Right ventricle myocardium superior (tissue), 1 donor: ENCODE data around the gene EBPL. TPM values are rescaled to one million over a fixed set of nuclear protein-coding genes. Genes with fewer than 3 reads are reported as not detected.

ENCODE experiments used
- ATAC-seq: fragments of 200-7000 bp; cut with Tn5 transposase; one replicate; pipeline ENCODE4 v1.9.1; 2020; ENCODE audit warnings: mild to moderate bottlenecking; ENCODE audit not compliant: poor library complexity
- DNase-seq: peaks from one replicate; pipeline ENCODE4 v3.0.0-alpha.2; 2020
- intact Hi-C: fragments of 100-400 bp; cut with DNase I; formaldehyde crosslinking; loops from one replicate; pipeline ENCODE4 v1.11.2; 2022
- total RNA-seq: library from RNA; stranded (reverse); fragmentation: NEBNext Ultra II Directional; extraction: Animal tissue kit (Norgen Biotek cat#: 25700); gene quantifications from one replicate; pipeline ENCODE4 v1.2.1, GENCODE V29; 2021
- donor health status: DM: no; HTN: yes; CAD: no; lungs with severe emphysema.

Gene EBPL
- total RNA-seq, 1 donor from 2014 or later, result 5.5 TPM

- ATAC-seq (peak; percentile 60), DNase-seq (no peak)
- intact Hi-C loops, result no loop called here
Measured at GRCh38 chr13:49643035-49643646, 48.1 kb downstream of the EBPL start.

GRCh38 chr13:49641801-49642291, 49.4 kb downstream of the EBPL start:
- intact Hi-C loops, result no loop called here
- DNase-seq (peak; percentile 66), ATAC-seq (peak; percentile 80)

- no peak for DNase-seq
- intact Hi-C loops, result no loop called here
- ATAC-seq, result no peak
Measured at GRCh38 chr13:49638744-49639072, 52.6 kb downstream of the EBPL start.

GRCh38 chr13:49638030-49638743, 53.1 kb downstream of the EBPL start:
- ATAC-seq (no peak), DNase-seq (no peak)
- intact Hi-C loops, result no loop called here

- intact Hi-C loops, result no loop called here
- ATAC-seq, result no peak
Measured at GRCh38 chr13:49636705-49637104, 54.6 kb downstream of the EBPL start.

GRCh38 chr13:49635599-49636433, 55.5 kb downstream of the EBPL start:
- ATAC-seq (peak; percentile 25), DNase-seq (no peak)
- intact Hi-C loops, result no loop called here

More at GRCh38 chr13:49636705-49637104, 54.6 kb downstream of the EBPL start:
- DNase-seq, result no peak

GRCh38 chr13:49633710-49634109, 57.6 kb downstream of the EBPL start:
- DNase-seq (no peak), ATAC-seq (no peak)

GRCh38 chr13:49632156-49632555, 59.1 kb downstream of the EBPL start:
- intact Hi-C loops, result no loop called here
- no peak for ATAC-seq

More at GRCh38 chr13:49633710-49634109, 57.6 kb downstream of the EBPL start:
- intact Hi-C loops, result no loop called here

GRCh38 chr13:49630580-49630979, 60.7 kb downstream of the EBPL start:
- DNase-seq (no peak), ATAC-seq (no peak)
- intact Hi-C loops, result no loop called here

More at GRCh38 chr13:49632156-49632555, 59.1 kb downstream of the EBPL start:
- no peak for DNase-seq

GRCh38 chr13:49629947-49630346, 61.3 kb downstream of the EBPL start:
- DNase-seq (no peak), ATAC-seq (no peak)
- intact Hi-C loops, result no loop called here

- DNase-seq, result no peak
- intact Hi-C loops, result no loop called here
- no peak for ATAC-seq
Measured at GRCh38 chr13:49629196-49629938, 61.9 kb downstream of the EBPL start.

GRCh38 chr13:49627831-49628652, 63.2 kb downstream of the EBPL start, which contains the start of gene ARL11:
Gene ARL11, plus strand, starts transcription at chr13:49628507. Its CDS starts 1,941 bp downstream, at chr13:49630448.
- intact Hi-C loops, result no loop called here
- peak; percentile 85 for DNase-seq

GRCh38 chr13:49625392-49626079, 65.8 kb downstream of the EBPL start:
- intact Hi-C loops, result no loop called here
- ATAC-seq (peak; percentile 50), DNase-seq (peak; percentile 84)

More at GRCh38 chr13:49627831-49628652, 63.2 kb downstream of the EBPL start, which contains the start of gene ARL11:
- peak; percentile 47 for ATAC-seq

GRCh38 chr13:49624229-49624628, 67.1 kb downstream of the EBPL start:
- ATAC-seq, result no peak
- intact Hi-C loops, result no loop called here
- DNase-seq, result no peak

- DNase-seq (no peak), ATAC-seq (peak; percentile 86)
- intact Hi-C loops, result no loop called here
Measured at GRCh38 chr13:49622174-49622946, 68.9 kb downstream of the EBPL start.

GRCh38 chr13:49620170-49620621, 71.1 kb downstream of the EBPL start:
- intact Hi-C loops, result no loop called here
- peak; percentile 2 for ATAC-seq
- no peak for DNase-seq
